Measurements from ENCODE around the gene KIAA0586.

DNA sequence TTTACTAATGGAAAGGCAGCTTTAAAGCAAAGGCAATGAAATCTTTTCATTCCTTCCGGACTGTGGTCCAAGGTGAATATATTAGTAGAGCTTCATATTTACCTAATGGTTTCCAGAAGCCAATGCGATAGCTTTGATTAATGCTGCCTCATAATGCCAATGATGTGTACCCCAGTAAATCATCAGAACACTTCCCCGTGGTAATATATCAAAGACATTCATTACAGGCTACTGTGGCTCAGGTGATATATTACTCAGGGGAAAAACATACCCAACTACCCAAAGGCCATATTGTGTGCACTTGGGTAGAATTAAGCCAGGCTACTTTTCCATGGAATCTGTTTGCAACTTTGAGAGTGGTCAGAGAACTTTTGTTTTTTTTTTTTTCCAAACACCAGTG, 140.8 kb downstream of the KIAA0586 start:
- no peak for TF ChIP-seq POLR2AphosphoS5 (IDR thresholded peaks at IDR 0.05)
- TF ChIP-seq, protein P1, sequence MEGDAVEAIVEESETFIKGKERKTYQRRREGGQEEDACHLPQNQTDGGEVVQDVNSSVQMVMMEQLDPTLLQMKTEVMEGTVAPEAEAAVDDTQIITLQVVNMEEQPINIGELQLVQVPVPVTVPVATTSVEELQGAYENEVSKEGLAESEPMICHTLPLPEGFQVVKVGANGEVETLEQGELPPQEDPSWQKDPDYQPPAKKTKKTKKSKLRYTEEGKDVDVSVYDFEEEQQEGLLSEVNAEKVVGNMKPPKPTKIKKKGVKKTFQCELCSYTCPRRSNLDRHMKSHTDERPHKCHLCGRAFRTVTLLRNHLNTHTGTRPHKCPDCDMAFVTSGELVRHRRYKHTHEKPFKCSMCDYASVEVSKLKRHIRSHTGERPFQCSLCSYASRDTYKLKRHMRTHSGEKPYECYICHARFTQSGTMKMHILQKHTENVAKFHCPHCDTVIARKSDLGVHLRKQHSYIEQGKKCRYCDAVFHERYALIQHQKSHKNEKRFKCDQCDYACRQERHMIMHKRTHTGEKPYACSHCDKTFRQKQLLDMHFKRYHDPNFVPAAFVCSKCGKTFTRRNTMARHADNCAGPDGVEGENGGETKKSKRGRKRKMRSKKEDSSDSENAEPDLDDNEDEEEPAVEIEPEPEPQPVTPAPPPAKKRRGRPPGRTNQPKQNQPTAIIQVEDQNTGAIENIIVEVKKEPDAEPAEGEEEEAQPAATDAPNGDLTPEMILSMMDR (IDR thresholded peaks at IDR 0.05), result no peak
- TF ChIP-seq POLR2A (IDR thresholded peaks at IDR 0.05), result no peak

All from prostate gland (tissue), 2 donors.